PFSK-1 (cell line): ENCODE measurements around the gene TNFSF13.

Experiments
- FOXP2 ChIP-seq: optimal IDR thresholded peaks from 2 replicates; pipeline ENCODE3; 2011; ENCODE audit warnings: borderline replicate concordance, control low read depth, inconsistent platforms; ENCODE audit not compliant: insufficient read depth; ENCODE audit errors: extremely low read length, extremely low read depth
- POLR2AphosphoS5 ChIP-seq: IDR thresholded peaks from 2 replicates; pipeline ENCODE4 v1.6.1; 2012; ENCODE audit warnings: low read depth, mild to moderate bottlenecking, control low read depth, low read length, moderate library complexity
- SIN3A ChIP-seq: IDR thresholded peaks from 2 replicates; pipeline ENCODE4 v1.6.1; 2012; ENCODE audit warnings: mild to moderate bottlenecking, low read length, moderate library complexity, borderline replicate concordance; ENCODE audit not compliant: insufficient read depth
- TAF1 ChIP-seq: IDR thresholded peaks from 2 replicates; pipeline ENCODE4 v1.6.1; 2012; ENCODE audit warnings: low read length, control low read depth, borderline replicate concordance; ENCODE audit not compliant: insufficient read depth
- TF ChIP-seq, protein P1 (sequence below), 2 experiments: IDR thresholded peaks; 2 replicates each; pipeline versions ENCODE4 v1.6.1 to v1.8.0; 2011 to 2012; ENCODE audit warnings: low read depth in 2 of 2, low read length in 2 of 2, control low read depth in 1 of 2, inconsistent platforms in 1 of 2, mild to moderate bottlenecking in 1 of 2, moderate library complexity in 1 of 2; ENCODE audit not compliant: insufficient read depth in 1 of 2

DNA sequence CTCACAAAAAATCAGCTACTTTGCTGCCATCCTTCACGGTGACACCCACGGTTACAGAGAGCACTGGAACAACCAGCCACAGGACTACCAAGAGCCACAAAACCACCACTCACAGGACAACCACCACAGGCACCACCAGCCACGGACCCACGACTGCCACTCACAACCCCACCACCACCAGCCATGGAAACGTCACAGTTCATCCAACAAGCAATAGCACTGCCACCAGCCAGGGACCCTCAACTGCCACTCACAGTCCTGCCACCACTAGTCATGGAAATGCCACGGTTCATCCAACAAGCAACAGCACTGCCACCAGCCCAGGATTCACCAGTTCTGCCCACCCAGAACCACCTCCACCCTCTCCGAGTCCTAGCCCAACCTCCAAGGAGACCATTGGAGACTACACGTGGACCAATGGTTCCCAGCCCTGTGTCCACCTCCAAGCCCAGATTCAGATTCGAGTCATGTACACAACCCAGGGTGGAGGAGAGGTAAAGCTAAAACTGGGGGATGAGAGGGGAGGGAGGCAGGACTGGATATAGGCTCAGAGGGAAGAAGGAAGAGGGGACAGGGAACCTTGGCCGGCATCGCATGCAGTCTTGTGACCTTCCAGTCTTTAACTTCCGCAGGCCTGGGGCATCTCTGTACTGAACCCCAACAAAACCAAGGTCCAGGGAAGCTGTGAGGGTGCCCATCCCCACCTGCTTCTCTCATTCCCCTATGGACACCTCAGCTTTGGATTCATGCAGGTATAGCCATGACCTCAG lies 21.5 kb downstream of the TNFSF13 start:
- TF ChIP-seq, protein P1, sequence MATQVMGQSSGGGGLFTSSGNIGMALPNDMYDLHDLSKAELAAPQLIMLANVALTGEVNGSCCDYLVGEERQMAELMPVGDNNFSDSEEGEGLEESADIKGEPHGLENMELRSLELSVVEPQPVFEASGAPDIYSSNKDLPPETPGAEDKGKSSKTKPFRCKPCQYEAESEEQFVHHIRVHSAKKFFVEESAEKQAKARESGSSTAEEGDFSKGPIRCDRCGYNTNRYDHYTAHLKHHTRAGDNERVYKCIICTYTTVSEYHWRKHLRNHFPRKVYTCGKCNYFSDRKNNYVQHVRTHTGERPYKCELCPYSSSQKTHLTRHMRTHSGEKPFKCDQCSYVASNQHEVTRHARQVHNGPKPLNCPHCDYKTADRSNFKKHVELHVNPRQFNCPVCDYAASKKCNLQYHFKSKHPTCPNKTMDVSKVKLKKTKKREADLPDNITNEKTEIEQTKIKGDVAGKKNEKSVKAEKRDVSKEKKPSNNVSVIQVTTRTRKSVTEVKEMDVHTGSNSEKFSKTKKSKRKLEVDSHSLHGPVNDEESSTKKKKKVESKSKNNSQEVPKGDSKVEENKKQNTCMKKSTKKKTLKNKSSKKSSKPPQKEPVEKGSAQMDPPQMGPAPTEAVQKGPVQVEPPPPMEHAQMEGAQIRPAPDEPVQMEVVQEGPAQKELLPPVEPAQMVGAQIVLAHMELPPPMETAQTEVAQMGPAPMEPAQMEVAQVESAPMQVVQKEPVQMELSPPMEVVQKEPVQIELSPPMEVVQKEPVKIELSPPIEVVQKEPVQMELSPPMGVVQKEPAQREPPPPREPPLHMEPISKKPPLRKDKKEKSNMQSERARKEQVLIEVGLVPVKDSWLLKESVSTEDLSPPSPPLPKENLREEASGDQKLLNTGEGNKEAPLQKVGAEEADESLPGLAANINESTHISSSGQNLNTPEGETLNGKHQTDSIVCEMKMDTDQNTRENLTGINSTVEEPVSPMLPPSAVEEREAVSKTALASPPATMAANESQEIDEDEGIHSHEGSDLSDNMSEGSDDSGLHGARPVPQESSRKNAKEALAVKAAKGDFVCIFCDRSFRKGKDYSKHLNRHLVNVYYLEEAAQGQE (IDR thresholded peaks at IDR 0.05; ENCODE audit: insufficient read depth in 1 of 2, low read depth in 2 of 2, low read length in 2 of 2) = no peak
- TF ChIP-seq SIN3A = no peak
- no peak for TF ChIP-seq POLR2AphosphoS5
- TF ChIP-seq TAF1 = no peak
- no peak for TF ChIP-seq FOXP2
